Ovary (tissue), 3 donors: ENCODE measurements around the gene LYST.

ENCODE experiments used
- EP300 ChIP-seq: sonication (generic); formaldehyde crosslinking; IDR thresholded peaks from one replicate; pipeline ENCODE4 v1.6.1; 2017; ENCODE audit warnings: antibody characterized with exemption
- POLR2A ChIP-seq: fragments of 450-650 bp; IDR thresholded peaks from one replicate; pipeline ENCODE4 v1.6.1; 2017; ENCODE audit warnings: antibody characterized with exemption, mild to moderate bottlenecking, moderate library complexity
- TF ChIP-seq, protein P1 (sequence below), 3 donors: fragments of 450-650 bp in 2 of 3; fragments of 200-600 bp in 1 of 3; IDR thresholded peaks; one replicate each; pipeline versions ENCODE4 v1.5.1 to v1.8.0; 2016 to 2022; ENCODE audit warnings: antibody characterized with exemption in 3 of 3, mild to moderate bottlenecking in 1 of 3
- donor health status: DM: no; HTN: no; CAD: no.

DNA sequence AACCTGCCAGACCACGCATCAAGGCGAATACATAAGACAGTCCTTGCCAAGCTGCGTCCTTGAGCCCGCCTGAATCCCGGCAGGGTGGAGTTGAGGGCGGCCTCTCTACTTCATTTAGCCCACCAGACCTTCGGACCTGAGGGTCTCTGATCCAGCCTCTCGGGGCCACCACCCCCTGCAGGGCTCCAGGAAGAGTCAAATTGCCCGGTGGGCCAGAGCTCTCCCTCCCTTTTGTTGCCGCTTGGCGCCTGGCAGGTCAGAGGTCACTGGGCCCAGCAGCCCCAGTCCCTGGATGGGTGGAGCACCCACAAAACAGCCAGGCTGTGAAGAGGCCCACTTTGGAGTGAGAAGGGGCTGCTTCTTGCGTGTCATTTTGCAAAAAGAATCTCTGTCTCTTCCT lies 226.1 kb downstream of the LYST start:
- TF ChIP-seq, protein P1, sequence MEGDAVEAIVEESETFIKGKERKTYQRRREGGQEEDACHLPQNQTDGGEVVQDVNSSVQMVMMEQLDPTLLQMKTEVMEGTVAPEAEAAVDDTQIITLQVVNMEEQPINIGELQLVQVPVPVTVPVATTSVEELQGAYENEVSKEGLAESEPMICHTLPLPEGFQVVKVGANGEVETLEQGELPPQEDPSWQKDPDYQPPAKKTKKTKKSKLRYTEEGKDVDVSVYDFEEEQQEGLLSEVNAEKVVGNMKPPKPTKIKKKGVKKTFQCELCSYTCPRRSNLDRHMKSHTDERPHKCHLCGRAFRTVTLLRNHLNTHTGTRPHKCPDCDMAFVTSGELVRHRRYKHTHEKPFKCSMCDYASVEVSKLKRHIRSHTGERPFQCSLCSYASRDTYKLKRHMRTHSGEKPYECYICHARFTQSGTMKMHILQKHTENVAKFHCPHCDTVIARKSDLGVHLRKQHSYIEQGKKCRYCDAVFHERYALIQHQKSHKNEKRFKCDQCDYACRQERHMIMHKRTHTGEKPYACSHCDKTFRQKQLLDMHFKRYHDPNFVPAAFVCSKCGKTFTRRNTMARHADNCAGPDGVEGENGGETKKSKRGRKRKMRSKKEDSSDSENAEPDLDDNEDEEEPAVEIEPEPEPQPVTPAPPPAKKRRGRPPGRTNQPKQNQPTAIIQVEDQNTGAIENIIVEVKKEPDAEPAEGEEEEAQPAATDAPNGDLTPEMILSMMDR (IDR thresholded peaks at IDR 0.05): no peak
- no peak for TF ChIP-seq EP300
- no peak for TF ChIP-seq POLR2A
